Liver (tissue), 3 donors: ENCODE results near the gene EXTL1.

Experiments
- CTCF ChIP-seq: fragments of 150-350 bp; IDR thresholded peaks from 2 replicates; pipeline ENCODE4 v1.5.1; 2017; ENCODE audit warnings: improper control_type of control experiment, low read depth, low read length; ENCODE audit not compliant: missing input control
- EGR1 ChIP-seq, 2 donors: IDR thresholded peaks; 2 replicates each; pipeline ENCODE4 v1.6.1; 2016 to 2018; ENCODE audit warnings: antibody characterized with exemption in 2 of 2, low read depth in 2 of 2
- MAX ChIP-seq: IDR thresholded peaks from 2 replicates; pipeline ENCODE4 v1.6.1; 2016; ENCODE audit warnings: antibody characterized with exemption
- RAD21 ChIP-seq, 2 donors: IDR thresholded peaks; 2 replicates each; pipeline ENCODE4 v1.6.1; 2016; ENCODE audit warnings: antibody characterized with exemption in 2 of 2, mild to moderate bottlenecking in 2 of 2
- RXRA ChIP-seq, 2 donors: IDR thresholded peaks; 2 replicates each; pipeline ENCODE4 v1.6.1; 2017 to 2018; ENCODE audit warnings: antibody characterized with exemption in 2 of 2, mild to moderate bottlenecking in 1 of 2
- SP1 ChIP-seq: IDR thresholded peaks from 2 replicates; pipeline ENCODE4 v1.6.1; 2018; ENCODE audit warnings: antibody characterized with exemption, mild to moderate bottlenecking
- donor health status: healthy.
- donor health status: healthy.

GRCh38 chr1:26047278-26047874, 25.8 kb downstream of the EXTL1 start:
- TF ChIP-seq CTCF (no peak), EGR1 (IDR thresholded peaks at IDR 0.05; ENCODE audit: low read depth in 2 of 2) (no peak), SP1 (no peak), RAD21 (IDR thresholded peaks at IDR 0.05) (no peak), MAX (no peak), RXRA (IDR thresholded peaks at IDR 0.05) (no peak)
